ENCODE measurements around the gene TLL1.

Gene TLL1

DNA sequence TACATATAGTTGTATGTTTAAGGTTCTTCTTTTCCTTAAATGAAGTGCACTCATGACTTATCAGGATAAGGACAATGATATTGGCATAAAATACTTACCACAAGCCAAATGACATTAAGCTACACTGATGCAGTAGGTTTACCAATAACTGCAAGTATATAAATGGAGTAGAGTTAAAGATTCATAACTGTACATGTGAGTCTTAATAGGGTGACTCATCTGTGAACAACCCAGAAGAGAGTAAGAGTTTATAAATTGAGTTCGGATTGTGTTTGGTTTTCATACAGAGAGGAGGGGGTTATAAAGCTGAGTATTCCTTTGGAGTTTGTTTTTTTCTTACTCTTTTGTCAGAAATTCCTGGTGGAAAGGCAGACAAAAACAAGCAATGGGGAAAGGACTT lies 144.8 kb downstream of the TLL1 start:
- TF ChIP-seq CTCF (conservative IDR thresholded peaks at IDR 0.05; ENCODE audit: control insufficient read depth, insufficient read depth, low read depth, low read length) = no peak
- no peak for DNase-seq (ENCODE audit: low read depth)
- no peak overlapping the region for H3K4me3 ChIP-seq (ENCODE audit: control insufficient read depth, low read depth, low read length)

DNA sequence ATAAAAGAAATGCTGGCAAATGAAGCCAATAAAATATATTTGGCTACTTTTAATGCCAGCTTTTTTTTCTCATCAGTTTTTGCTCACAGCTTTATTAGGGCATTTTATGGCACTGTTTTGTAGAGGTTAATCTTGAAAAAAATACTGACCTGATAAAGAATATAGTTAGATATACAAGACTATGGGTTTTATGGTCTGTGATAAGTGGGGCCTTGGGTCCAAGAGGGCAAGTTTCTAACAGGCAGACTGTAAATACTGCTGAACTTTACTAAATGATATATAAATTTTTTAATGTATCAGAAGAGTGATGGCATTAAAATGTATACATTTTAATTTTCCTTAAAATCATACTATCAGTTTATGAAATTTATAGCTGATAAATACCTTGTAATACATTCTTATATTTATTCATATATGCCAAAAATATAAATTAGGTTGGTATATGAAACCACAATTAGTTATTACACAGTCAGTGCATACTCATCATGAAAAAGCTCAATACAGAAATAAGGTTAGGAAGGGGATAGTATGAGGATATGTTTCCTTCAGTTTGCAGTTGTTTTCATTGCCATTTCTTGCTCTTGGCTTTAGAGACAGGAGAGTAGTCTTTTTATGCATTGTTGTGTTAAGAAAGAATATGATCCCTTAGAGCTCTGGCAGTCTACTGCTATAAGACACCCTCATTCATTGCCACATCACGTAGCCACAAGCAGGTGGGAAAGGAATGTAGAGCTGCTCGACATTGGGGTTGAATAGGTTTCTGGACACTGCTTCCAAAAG lies 146.6 kb downstream of the TLL1 start:
- DNase-seq (ENCODE audit: low read depth) = no peak
- no peak for TF ChIP-seq CTCF (conservative IDR thresholded peaks at IDR 0.05; ENCODE audit: control insufficient read depth, insufficient read depth, low read depth, low read length)
- H3K4me3 ChIP-seq (ENCODE audit: control insufficient read depth, low read depth, low read length) = no peak overlapping the region

DNA sequence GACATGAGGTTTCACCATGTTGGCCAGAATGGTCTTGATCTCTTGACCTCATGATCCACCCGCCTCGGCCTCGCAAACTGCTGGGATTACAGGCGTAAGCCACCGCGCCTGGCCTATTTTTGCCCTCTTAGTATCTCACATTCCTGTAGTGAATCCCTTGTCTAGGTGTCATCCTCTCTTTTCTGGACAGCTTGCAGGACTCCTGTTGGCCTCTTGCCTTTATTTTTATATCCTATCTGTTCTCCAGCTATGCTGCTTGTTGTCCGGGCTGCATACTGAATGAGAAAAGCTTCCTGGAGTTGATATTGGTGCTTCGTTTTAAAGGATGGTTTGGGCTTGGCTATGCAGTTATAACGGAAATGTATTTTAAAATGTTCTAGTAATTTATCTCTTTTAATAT lies 148.6 kb downstream of the TLL1 start:
- no peak for DNase-seq (ENCODE audit: low read depth)
- TF ChIP-seq CTCF (conservative IDR thresholded peaks at IDR 0.05; ENCODE audit: control insufficient read depth, insufficient read depth, low read depth, low read length) = no peak
- H3K4me3 ChIP-seq (ENCODE audit: control insufficient read depth, low read depth, low read length) = no peak overlapping the region

DNA sequence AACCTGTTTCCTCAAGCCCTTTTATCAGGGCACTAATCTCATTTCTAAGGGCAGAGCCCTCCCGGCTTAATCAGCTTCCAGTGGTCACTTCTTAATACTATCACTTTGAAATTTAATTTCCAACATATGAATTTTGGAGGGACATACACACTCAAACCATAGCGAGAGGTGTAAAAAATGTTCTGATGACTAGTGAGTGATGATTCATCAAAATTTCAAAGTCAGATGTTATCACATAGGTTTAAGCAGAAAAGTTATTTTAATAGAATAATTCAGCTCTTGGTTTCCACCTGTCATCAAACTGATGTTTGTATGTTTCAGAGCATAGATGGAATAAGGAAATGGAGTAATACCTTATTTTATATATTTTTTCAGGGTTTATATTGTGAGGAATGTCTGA lies 161.9 kb downstream of the TLL1 start:
- DNase-seq (ENCODE audit: low read depth) = no peak
- TF ChIP-seq CTCF (conservative IDR thresholded peaks at IDR 0.05; ENCODE audit: control insufficient read depth, insufficient read depth, low read depth, low read length) = no peak
- H3K4me3 ChIP-seq (ENCODE audit: control insufficient read depth, low read depth, low read length) = no peak overlapping the region

DNA sequence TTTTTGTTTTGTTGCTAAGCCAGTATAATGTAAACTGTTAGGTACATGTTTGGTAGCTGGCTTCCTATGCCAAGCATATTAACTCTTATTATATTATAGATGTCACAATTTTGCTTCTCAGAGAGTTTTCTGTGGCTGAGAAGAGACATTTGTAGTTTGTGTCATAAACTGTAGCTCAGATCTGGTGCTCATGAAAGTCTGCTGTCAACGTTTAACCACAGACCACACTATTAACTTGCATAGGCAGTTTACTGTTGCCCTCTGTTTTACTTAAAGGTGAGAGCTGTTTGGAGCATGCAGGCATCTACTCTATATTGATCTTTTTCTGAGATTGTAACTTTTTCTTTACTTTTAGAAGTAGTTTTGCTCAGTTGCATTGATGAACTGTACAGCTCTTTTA lies 166.8 kb downstream of the TLL1 start:
- TF ChIP-seq CTCF (conservative IDR thresholded peaks at IDR 0.05; ENCODE audit: control insufficient read depth, insufficient read depth, low read depth, low read length) = no peak
- H3K4me3 ChIP-seq (ENCODE audit: control insufficient read depth, low read depth, low read length) = no peak overlapping the region
- DNase-seq (ENCODE audit: low read depth) = no peak

GRCh38 chr4:166042510-166043055 lies 169.5 kb downstream of the TLL1 start:
- no peak for TF ChIP-seq CTCF (conservative IDR thresholded peaks at IDR 0.05; ENCODE audit: control insufficient read depth, insufficient read depth, low read depth, low read length)
- DNase-seq (ENCODE audit: low read depth) = no peak
- H3K4me3 ChIP-seq (ENCODE audit: control insufficient read depth, low read depth, low read length) = no peak overlapping the region

Data from fibroblast of mammary gland (primary cell).